ENCODE results near the gene TAS1R3.
"Not testable (repeated sequence)": the region's sequence is repeated elsewhere in the genome, so short reads cannot be mapped to it uniquely, and the experiment has no call there.

DNA sequence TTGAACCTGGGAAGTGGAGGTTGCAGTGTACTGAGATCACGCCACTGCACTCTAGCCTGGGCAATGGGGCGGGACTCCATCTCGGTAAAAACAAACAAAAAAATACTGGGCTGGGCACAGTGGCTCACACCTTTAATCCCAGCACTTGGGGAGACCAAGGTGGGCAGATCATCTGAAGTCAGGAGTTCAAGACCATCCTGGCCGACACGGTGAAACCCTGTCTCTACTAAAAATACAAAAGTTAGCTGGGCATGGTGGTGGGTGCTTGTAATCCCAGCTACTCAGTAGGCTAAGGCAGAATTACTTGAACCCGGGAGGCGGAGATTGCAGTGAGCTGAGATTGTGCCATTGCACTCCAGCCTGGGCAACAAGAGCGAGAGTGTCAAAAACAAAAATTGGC lies 14.9 kb upstream of the TAS1R3 start:
- TF ChIP-seq, protein P1, sequence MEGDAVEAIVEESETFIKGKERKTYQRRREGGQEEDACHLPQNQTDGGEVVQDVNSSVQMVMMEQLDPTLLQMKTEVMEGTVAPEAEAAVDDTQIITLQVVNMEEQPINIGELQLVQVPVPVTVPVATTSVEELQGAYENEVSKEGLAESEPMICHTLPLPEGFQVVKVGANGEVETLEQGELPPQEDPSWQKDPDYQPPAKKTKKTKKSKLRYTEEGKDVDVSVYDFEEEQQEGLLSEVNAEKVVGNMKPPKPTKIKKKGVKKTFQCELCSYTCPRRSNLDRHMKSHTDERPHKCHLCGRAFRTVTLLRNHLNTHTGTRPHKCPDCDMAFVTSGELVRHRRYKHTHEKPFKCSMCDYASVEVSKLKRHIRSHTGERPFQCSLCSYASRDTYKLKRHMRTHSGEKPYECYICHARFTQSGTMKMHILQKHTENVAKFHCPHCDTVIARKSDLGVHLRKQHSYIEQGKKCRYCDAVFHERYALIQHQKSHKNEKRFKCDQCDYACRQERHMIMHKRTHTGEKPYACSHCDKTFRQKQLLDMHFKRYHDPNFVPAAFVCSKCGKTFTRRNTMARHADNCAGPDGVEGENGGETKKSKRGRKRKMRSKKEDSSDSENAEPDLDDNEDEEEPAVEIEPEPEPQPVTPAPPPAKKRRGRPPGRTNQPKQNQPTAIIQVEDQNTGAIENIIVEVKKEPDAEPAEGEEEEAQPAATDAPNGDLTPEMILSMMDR (IDR thresholded peaks at IDR 0.05) = not testable (repeated sequence)
- TF ChIP-seq EZH2phosphoT487 (IDR thresholded peaks at IDR 0.05) = not testable (repeated sequence)
